GM15510 (cell line): ENCODE results near the gene MAP2K5.

Experiments
- POLR2A ChIP-seq: IDR thresholded peaks from 3 replicates; pipeline ENCODE4 v1.6.1; 2011; ENCODE audit warnings: borderline replicate concordance; ENCODE audit not compliant: insufficient read length; ENCODE audit errors: extremely low read depth

MAP2K5 gene

DNA sequence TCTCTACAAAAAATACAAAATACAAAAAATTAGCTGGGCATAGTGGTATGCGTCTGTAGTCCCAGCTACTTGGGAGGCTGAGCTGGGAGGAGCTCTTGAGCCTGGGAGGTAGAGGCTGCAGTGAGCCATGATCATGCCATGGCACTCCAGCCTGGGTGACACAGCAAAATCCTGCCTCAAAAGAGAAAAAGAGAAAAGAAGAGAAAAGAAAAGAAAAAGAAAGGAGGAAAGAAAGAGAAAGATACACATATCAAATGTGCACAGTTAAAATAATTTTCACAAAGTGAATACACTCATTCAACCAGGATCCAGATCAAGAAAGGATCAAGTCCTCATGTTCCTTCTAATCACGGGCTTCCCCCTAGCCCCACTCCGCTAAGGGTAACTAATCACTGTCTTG, 27.4 kb upstream of the MAP2K5 start:
- TF ChIP-seq POLR2A, result no peak

DNA sequence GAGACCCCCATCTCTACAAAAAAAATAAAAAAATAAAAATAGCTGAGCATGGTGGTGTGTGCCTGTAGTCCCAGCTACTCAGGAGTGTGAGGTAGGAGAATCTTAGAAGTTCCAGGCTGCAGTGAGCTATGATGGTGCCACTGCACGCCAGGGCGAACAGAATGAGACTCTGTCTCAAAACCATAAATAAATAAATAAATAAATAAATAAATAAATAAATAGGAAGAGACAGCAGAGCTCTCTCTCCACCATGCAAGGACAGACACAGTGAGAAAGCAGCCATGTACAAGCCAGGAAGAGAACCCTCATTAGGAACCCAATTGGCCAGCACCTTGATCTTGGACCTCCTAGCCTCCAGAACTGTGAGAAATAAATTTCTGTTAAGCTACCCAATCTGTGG, 26.9 kb upstream of the MAP2K5 start:
- no peak for TF ChIP-seq POLR2A

DNA sequence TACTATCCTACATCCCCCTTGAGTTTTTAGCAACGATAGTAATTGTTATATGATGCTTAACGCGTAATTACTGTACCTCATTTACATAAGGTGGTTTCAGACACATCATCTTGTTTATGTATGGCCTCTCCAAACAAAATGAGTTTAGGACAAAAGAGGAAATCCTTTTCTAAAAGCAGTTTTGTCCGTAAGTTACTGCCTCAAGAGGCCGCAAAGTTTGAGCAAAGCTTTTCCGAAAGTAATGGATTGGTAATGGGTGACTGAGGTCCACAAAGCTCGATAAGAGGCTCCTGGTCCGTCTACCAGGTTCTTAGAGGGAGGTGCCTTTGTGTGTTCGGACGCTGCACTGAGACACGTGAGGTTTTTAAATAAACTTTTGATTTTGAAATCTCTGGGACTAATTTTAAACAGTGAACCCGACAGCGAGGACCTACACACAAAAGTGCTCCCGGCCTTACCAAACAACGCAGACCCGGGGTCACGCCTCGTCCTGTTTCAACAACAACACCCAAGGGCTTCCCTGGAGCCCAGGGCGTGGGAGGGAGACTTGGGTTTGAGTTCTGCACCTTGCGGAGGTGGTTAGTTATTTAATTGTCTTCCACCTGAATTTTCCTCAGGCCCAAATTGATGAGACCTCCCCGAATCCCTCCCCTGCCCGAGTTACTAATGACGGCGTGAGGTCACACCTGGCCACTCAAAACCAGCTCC, 22.0 kb upstream of the MAP2K5 start:
- no peak for TF ChIP-seq POLR2A

DNA sequence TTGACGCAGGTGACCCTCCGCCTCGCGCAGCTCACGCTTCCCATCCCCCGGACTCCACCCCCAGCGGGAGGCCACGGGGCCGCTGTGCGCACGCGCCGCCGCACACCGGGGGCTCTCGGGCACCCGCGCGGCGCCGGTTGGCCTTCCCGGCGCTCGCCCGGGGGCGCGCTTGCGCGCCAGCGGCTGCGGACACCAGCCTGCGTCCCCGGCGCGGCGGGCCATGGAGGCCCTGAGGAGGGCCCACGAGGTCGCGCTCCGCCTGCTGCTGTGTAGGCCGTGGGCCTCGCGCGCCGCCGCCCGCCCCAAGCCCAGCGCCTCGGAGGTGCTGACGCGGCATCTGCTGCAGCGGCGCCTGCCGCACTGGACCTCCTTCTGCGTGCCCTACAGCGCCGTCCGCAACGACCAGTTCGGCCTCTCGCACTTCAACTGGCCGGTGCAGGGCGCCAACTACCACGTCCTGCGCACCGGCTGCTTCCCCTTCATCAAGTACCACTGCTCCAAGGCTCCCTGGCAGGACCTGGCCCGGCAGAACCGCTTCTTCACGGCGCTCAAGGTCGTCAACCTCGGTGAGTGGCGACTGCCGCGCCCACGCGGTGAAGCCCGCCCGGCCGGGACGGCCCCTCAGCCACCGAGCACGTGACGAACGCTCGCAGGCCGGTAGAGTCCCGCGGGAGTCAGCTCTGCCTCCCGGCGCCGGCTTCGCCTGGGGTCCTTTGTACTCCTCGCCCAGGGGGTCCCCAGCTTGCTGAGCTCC, 21.3 kb upstream of the MAP2K5 start, which contains the start of gene C15orf61:
Gene C15orf61, plus strand, starts transcription at position 103 of the 754 bp plus-strand sequence. Its CDS starts 118 bp downstream, at position 221.
- TF ChIP-seq POLR2A, result peak; percentile 85

DNA sequence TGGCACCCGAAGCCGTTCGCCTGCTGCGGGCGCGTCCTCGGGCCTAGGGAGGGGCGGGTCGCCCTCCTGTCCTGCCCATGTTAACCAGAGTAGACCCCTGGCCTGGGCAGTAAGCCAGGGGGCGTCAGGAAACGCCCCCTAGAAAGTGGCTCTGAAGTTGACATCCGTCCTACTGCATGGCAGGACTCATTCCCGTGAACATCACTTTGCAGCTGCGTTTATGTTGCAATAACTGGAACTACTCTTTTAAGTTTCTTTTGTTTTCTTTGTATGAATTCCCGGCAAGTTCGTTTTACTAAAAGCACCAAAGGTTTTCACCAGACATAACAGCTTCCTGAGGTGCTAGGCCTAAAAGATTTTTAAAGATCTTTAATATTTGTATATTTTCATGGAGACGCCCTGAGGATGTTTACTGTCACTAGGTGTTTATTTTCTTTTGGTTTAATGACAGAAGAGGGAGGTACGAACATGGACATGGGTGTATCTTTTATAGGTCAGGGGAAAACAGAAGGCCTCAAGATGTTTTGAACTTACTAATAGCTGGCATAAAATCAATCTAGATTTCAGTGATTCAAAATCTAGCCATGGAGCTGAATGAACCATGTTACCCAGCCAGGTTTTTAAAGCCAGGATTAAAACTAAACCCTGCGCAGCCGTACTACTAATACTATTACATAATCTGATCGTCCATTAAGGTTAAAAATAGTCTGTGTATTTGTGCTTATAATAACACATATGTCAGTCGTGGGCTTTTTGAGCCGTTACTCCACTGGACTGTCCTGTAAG, 20.5 kb upstream of the MAP2K5 start:
- no peak for TF ChIP-seq POLR2A

DNA sequence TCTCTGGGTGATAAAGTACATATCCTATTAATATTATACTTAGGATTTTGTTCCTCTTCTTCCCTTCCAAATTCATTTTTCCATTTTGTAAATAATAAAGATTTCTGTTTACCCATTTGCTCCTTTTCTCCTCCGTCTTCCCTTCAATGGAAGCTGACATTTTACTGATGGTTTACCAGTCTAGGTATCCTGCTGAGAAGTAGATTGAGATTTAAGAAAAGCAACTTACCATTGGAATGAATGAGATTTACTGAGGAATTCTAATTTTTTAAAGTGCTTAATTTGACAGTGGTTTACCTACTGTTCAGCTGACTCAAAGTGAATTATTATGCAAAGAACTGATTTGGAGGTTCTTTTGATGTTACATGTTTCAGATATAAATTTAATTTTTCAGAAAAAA, 19.2 kb upstream of the MAP2K5 start:
- no peak for TF ChIP-seq POLR2A

DNA sequence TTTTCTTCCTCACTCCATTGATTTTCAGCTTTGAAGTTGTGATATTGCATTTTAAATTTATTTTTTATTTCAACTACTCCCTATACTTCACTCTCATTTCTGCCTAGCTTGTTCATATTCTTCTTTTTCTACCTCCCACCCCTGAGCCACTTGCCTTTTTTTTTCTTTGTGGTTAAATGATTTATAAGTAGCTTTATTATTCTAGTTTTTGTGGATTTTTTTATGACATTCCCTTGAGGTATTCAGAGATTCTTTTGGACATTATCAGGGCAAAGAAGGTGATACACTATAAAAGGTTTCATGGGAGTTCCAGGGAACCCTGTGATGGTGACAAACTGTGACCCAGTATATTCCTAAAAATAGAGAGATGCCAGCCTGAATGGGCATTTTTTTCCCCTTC, 18.3 kb upstream of the MAP2K5 start:
- TF ChIP-seq POLR2A, result no peak

DNA sequence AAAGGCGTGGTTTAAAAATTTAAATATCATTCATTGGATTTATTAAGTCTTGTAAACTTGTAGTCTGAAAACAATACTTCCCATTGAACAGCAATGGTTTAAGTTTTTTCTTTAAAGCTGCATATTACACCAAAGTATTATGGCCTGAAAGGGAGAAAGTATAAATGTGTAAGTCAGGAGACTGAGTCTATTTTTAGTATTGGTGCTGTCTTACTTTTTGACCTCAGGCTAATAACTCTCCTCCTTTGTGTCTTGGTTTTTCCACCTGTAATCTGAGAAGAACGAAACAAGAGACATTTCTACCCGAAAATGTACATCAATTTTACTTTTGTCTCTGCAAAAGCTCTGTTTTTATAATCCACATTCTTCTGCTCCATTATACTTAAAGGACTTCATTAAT, 14.0 kb upstream of the MAP2K5 start:
- TF ChIP-seq POLR2A, result no peak

DNA sequence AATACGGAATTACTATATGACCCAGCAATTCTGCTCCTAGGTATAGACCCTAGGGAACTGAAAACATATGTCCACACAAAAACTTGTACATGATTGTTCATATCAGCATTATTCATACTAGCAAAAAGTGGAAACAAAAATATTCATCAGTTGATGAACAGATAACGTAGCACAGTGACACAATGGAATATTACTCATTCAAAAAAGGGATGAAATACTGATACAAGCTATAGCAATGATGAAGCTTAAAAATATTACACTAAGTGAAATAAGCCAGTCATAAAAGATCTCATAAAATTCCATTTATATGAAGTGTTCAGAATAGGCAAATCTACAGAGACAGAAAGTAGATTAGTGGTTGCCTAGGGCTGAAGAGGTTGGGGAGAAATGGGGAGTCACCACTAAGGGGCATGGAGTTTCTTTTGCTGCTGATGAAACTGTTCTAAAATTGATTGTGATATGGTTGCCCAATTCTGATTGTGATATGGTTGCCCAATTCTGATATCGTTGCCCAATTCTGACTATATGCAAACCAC, 11.1 kb upstream of the MAP2K5 start:
- TF ChIP-seq POLR2A, result no peak

DNA sequence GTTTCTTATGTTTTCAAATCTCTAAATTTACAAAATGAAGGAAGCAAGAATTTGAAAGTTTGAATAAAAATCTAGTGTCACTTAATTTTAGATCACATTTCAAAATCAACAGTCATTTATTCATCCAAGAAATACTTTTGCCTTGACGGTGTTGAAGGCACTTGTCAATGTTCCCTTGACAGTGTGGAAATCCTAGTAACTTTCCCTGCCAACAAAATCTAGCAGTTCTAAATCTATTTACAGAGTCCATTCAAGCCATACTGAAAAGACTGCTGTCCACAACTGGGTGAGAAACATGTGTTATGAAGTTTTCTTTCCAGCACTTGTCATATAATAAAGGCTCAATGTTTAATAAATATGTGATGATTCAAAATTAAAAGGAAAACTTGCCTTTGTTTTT, 8.6 kb upstream of the MAP2K5 start:
- no peak for TF ChIP-seq POLR2A

DNA sequence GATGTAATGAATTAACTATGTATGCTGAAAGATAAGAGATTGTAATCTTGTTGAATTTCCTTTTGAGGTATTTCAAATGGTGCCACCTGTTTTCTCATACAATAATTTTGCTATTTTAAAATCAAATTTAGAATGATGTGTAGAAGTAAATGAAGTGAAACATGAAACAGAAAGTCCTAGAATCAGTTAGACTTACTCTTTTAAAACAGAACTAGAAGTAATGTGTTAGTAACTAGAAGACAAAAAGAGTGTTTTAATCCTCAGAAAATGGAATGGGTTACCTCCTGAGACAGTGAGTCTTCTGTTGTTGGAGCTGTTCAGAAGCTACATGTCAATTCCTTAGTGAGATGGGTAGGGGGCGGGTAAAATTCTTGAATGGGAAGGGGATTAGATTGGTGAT, 8.1 kb upstream of the MAP2K5 start:
- no peak for TF ChIP-seq POLR2A

DNA sequence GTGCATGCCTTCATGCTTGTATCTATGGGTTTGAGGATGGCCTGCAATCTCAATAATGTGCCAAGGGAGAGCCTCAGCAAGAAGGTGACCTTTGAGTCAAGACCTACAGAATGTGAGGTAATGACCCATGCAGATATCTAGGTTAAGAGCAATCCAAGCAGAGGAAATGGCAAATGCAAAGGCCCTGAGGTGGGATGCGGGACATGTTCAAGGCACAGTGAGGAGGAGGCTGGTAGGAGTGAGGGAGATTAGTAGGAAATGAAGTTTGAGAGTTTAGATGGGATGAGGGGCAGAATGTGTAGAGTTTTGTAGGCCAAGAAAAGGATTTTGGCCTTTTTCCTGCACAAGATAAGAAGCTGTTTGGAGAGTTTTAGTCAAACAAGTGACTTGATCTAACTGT, 4.7 kb upstream of the MAP2K5 start:
- no peak for TF ChIP-seq POLR2A

DNA sequence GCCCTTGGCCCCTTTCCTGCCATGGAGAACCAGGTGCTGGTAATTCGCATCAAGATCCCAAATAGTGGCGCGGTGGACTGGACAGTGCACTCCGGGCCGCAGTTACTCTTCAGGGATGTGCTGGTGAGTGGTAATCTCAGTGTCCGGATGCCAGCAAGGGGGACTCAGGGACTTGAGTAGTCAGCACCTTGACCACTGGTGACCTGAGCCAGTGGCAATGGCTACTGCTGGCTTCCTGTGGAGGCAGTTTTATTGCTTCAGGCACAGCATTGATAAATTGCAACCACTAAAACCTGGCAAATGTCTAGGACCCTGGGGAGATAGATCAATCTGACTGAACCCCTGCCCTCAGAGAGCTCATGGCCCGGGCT, 830 bp downstream of the MAP2K5 start:
- no peak for TF ChIP-seq POLR2A

DNA sequence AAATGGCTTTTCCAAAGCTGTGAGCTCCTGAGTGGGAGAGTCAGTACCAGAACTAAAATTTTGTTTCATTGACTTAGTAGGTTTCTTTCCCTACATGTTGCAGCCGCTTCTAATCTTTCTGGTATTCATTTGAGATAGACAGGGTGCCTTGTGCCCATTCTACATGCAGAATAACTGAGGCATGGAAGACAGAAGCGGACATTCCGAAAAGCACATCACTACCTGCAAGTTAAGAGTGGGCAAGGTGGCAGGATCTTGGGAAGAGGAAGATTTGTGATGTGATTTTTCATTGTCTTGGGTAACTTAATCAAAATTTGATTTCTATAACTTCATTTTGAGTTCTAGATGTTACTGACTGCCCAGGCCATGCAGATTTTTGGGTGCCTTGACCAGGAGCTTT, 2.0 kb downstream of the MAP2K5 start:
- TF ChIP-seq POLR2A, result no peak

DNA sequence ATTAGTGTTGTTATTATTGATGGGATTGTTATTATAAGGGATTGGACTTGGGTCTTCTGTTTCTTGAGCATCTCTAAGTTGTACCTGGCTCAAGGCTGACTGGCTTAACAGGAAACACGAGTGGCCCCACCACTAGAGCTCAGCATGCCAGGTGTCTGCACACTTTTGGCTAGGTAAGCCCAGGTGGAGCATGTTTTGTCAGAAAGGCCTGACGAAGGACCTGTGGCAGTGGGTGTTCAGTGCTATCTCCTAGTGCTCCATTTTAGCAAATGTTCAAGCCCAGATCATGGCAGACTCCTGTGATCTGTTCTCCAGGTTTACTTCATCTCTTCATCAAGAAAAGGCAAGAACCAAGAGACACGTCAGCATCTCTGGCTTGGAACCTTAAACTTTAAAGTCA, 3.4 kb downstream of the MAP2K5 start:
- no peak for TF ChIP-seq POLR2A

DNA sequence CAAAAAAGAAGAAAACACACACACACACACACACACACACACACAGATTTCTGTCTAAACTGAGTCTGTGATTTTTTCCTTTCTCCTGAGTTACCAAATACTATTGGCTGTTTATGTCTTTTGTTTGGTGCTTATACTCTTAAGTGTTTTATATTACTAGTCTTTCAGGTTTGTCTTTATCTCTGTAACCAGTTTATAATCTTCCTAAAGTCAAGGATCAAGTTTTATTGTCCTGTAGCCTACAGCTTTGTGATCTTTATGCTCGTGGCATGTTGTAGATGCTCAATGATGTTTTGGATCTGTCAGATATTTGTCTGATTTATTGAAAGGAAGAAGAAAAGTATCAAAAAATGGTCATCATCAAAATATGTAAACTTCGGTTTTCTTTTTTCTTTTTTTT, 4.6 kb downstream of the MAP2K5 start:
- TF ChIP-seq POLR2A, result no peak

DNA sequence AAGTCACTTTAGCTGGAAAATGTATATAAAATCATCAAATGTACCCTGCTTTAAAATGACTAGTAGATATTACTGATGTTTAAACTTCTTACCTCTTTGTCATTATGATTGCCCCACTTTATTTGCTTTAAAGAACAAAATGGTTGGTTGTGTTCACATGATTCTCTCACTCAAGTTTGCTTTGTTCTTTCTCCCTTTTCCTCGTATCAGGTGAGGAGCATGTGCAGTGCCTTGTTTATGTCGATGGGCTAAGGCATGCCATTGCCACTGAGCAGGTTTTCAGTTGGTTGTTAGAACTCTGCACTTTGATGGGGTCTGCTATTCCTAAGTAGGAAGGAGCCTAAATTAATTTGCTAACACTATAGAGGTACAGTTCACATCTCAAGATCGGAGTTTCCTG, 5.3 kb downstream of the MAP2K5 start:
- TF ChIP-seq POLR2A, result no peak
